Mesendoderm (in vitro differentiated cells): ENCODE results near the gene C6. TPM values are rescaled to one million over a fixed set of nuclear protein-coding genes. Genes with fewer than 3 reads are reported as not detected.

Experiments used
- DNase-seq: peaks from one replicate; pipeline ENCODE4 v3.0.0; 2013
- H2AK5ac ChIP-seq: 2 replicates; pipeline ENCODE4 v1.6.1; 2013; ENCODE audit warnings: low read length, inconsistent platforms
- H2BK120ac ChIP-seq: 2 replicates; pipeline ENCODE4 v1.6.1; 2013; ENCODE audit warnings: low read depth, mild to moderate bottlenecking, low read length, moderate library complexity, mixed read lengths
- H2BK15ac ChIP-seq: replicated peaks from 2 replicates; pipeline ENCODE4 v1.6.1; 2013; ENCODE audit warnings: low read depth, mild to moderate bottlenecking, moderate library complexity
- H2BK5ac ChIP-seq: 2 replicates; pipeline ENCODE4 v1.6.1; 2013; ENCODE audit warnings: low read length, inconsistent platforms
- H3K18ac ChIP-seq: 2 replicates; pipeline ENCODE4 v1.6.1; 2013; ENCODE audit warnings: mild to moderate bottlenecking, low read length, mixed read lengths
- H3K23ac ChIP-seq: one replicate; pipeline ENCODE4 v1.6.1; 2013; ENCODE audit warnings: low read length
- H3K27ac ChIP-seq: 2 replicates; pipeline ENCODE4 v1.5.1; 2013; ENCODE audit warnings: low read depth, mild to moderate bottlenecking, inconsistent platforms, low read length, moderate library complexity
- H3K27me3 ChIP-seq: 2 replicates; pipeline ENCODE4 v1.6.1; 2013; ENCODE audit warnings: low read length, control low read depth, mild to moderate bottlenecking, inconsistent platforms; ENCODE audit not compliant: insufficient read depth, poor library complexity
- H3K36me3 ChIP-seq: 2 replicates; pipeline ENCODE4 v1.6.1; 2013; ENCODE audit warnings: low read length, inconsistent platforms; ENCODE audit not compliant: control insufficient read depth, insufficient read depth
- H3K4ac ChIP-seq: one replicate; pipeline ENCODE4 v1.6.1; 2013; ENCODE audit warnings: low read depth, mild to moderate bottlenecking, low read length, moderate library complexity
- H3K4me1 ChIP-seq: 2 replicates; pipeline ENCODE4 v1.6.1; 2013; ENCODE audit warnings: low read depth, low read length, inconsistent platforms; ENCODE audit not compliant: control insufficient read depth
- H3K4me2 ChIP-seq: 2 replicates; pipeline ENCODE4 v1.6.1; 2013; ENCODE audit warnings: low read length
- H3K4me3 ChIP-seq: 2 replicates; pipeline ENCODE4 v1.5.1; 2013; ENCODE audit warnings: mild to moderate bottlenecking, low read length
- H3K56ac ChIP-seq: one replicate; pipeline ENCODE4 v1.6.1; 2013; ENCODE audit warnings: low read length
- H3K79me1 ChIP-seq: 2 replicates; pipeline ENCODE4 v1.6.1; 2013; ENCODE audit warnings: low read length, inconsistent platforms
- H3K79me2 ChIP-seq: 2 replicates; pipeline ENCODE4 v1.6.1; 2013; ENCODE audit warnings: mild to moderate bottlenecking, low read length; ENCODE audit not compliant: control insufficient read depth, insufficient read depth
- H3K9ac ChIP-seq: 2 replicates; pipeline ENCODE4 v1.6.1; 2013; ENCODE audit warnings: low read length, inconsistent platforms
- H4K5ac ChIP-seq: one replicate; pipeline ENCODE4 v1.6.1; 2013; ENCODE audit warnings: low read length
- H4K8ac ChIP-seq: one replicate; pipeline ENCODE4 v1.6.1; 2013; ENCODE audit warnings: low read depth, mild to moderate bottlenecking, control low read depth, low read length, moderate library complexity
- WGBS: extraction: QIAGEN DNeasy Blood & Tissue Kit; methylation state at CpG from one replicate; pipeline ENCODE4 v1.1.7; 2013; ENCODE audit warnings: low lambda C conversion rate, missing lambda C conversion rate; ENCODE audit not compliant: insufficient coverage; ENCODE audit errors: extremely low coverage; 5-methylcytosine and 5-hydroxymethylcytosine counted together
- polyA plus RNA-seq, 2 experiments: library from polyadenylated mRNA; stranded (reverse); fragments of 200-250 nt; gene quantifications; one replicate each; pipeline ENCODE4 v1.2.3, GENCODE V29; 2013

C6 gene
- polyA plus RNA-seq (2013, experiment 1 of 2), result not detected
- polyA plus RNA-seq (2013, experiment 2 of 2), result not detected

DNA sequence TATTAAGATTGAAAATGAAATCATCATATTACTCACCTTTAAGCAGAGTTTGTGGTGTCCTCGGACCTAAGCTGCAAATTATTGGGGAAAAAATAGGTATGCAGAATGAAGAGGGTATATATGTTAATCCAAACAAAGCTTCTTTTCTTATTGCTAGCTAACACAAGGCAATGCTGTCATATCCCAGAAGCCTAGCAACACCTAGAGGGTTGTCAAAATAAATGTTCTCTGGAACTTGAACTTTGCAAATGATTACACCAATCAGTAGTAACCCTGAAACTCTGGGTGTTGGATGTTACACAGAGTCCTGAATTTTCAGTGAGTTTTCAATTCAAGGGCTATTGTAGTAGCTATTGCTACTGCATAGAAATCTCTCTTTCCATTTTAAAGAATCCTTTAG lies at the start of gene C6:
C6 (minus strand) TSS at position 193 of the 400 bp plus-strand sequence. CDS start 10,302 bp downstream, outside the sequence.
- no peak within 1 kb of the TSS for H2BK15ac ChIP-seq
- H3K27me3 ChIP-seq, result no peaks in the 10 kb centered on the region
- H3K79me1 ChIP-seq, result no peaks in the 10 kb centered on the region
- no CpG with 5 or more reads among the region's 1 CpG for WGBS
- H3K4me3 ChIP-seq, result no peak within 1 kb of the TSS
- H3K18ac ChIP-seq, result no peak within 1 kb of the TSS
- no peak within 1 kb of the TSS for H3K9ac ChIP-seq
- no peak within 1 kb of the TSS for H4K5ac ChIP-seq
- H3K4ac ChIP-seq, result no peak within 1 kb of the TSS
- no peak within 1 kb of the TSS for H2BK5ac ChIP-seq
- H2AK5ac ChIP-seq, result no peak within 1 kb of the TSS
- H3K4me1 ChIP-seq, result no peaks in the 10 kb centered on the region
- no peak within 1 kb of the TSS for H3K4me2 ChIP-seq
- no peak within 1 kb of the TSS for H4K8ac ChIP-seq
- H3K79me2 ChIP-seq, result no peaks in the 10 kb centered on the region
- H3K27ac ChIP-seq, result no peak within 1 kb of the TSS
- H3K23ac ChIP-seq, result no peak within 1 kb of the TSS
- no peaks in the 10 kb centered on the region for H3K36me3 ChIP-seq
- no peak within 1 kb of the TSS for H2BK120ac ChIP-seq
- H3K56ac ChIP-seq, result no peak within 1 kb of the TSS
- no peak for DNase-seq

DNA sequence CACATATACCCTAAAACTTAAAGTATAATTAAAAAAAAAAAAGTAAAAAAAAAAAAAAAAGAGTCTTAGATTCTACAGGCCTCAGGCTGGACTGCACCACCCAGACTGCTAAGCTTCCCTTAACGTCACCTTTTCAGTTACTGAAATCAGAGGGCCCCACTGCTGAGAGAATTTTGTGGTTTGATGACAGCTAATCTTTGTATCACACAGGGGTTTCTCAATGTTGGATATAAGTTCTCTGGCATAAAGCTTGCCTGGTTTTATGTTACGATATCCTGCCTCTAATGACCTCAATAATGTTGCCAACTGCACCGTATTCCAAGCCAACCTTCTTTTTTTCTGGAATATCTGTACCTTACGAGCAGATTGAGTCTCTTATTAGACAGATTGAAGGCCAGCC lies 43.1 kb upstream of the C6 start:
- H3K4ac ChIP-seq, result no peak overlapping the region
- DNase-seq, result no peak
- no peak overlapping the region for H4K8ac ChIP-seq
- no peak overlapping the region for H3K18ac ChIP-seq
- WGBS, result no CpG with 5 or more reads among the region's 4 CpGs
- no peak overlapping the region for H3K56ac ChIP-seq
- H2BK5ac ChIP-seq, result no peak overlapping the region
- H3K4me2 ChIP-seq, result no peak overlapping the region
- H3K79me1 ChIP-seq, result no peaks in the 10 kb centered on the region
- no peak overlapping the region for H4K5ac ChIP-seq
- no peak overlapping the region for H2BK120ac ChIP-seq
- H3K27ac ChIP-seq, result no peak overlapping the region
- no peaks in the 10 kb centered on the region for H3K4me1 ChIP-seq
- no peak overlapping the region for H3K23ac ChIP-seq
- no peaks in the 10 kb centered on the region for H3K27me3 ChIP-seq
- H3K4me3 ChIP-seq, result no peak overlapping the region
- no peaks in the 10 kb centered on the region for H3K79me2 ChIP-seq
- no peak overlapping the region for H3K9ac ChIP-seq
- H3K36me3 ChIP-seq, result no peaks in the 10 kb centered on the region
- no peak overlapping the region for H2AK5ac ChIP-seq
- H2BK15ac ChIP-seq, result no peak overlapping the region

DNA sequence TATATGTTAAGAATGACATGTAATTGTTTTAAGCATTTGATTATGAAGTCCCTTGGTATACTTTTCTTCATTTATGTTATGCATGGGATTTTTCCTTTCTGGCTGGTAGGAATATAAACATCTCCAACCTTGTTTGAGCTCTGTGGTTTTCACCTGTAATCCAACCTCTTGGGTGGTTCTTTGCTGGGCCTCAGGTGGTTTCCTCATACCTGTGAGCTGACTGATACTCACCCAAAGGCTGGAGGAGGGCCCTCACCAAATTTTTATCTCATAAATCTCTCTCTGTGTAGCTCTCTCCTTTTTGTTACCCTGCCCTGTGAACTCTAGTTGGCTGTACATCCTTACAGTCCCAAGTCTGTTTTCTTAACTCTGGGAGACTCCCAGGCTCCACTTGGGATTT lies 39.8 kb upstream of the C6 start:
- Histone ChIP-seq H3K36me3 (no peaks in the 10 kb centered on the region), H3K4ac (no peak overlapping the region), H3K9ac (no peak overlapping the region), H3K79me2 (no peaks in the 10 kb centered on the region), H2BK15ac (no peak overlapping the region), H2BK120ac (no peak overlapping the region), H3K4me1 (no peaks in the 10 kb centered on the region), H4K8ac (no peak overlapping the region), H3K4me3 (no peak overlapping the region), H4K5ac (no peak overlapping the region), H3K4me2 (no peak overlapping the region), H2BK5ac (no peak overlapping the region), H3K23ac (no peak overlapping the region), H3K56ac (no peak overlapping the region), H3K27me3 (no peaks in the 10 kb centered on the region), H2AK5ac (no peak overlapping the region), H3K27ac (no peak overlapping the region), H3K18ac (no peak overlapping the region), H3K79me1 (no peaks in the 10 kb centered on the region)
- no peak for DNase-seq

DNA sequence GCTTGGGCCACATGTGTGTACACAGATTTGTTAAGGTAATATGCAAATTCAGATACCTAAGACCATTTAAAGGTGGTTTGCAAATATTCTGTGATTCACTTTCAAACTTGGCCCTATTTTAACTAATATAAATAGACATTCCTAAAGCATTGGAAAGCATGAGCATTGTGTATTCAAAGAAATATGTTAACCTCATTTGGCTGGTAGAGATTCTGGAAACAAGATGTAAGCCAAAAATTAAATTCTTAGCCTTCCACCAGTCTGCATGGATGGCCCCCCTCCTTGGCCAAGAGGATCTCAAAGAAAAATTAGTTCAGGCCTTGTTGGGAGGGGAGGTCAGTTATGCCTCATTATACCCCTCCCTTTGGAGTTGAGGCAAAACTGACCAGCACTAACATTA lies 38.7 kb upstream of the C6 start:
- no peak overlapping the region for H3K9ac ChIP-seq
- no peak overlapping the region for H3K27ac ChIP-seq
- no peaks in the 10 kb centered on the region for H3K36me3 ChIP-seq

DNA sequence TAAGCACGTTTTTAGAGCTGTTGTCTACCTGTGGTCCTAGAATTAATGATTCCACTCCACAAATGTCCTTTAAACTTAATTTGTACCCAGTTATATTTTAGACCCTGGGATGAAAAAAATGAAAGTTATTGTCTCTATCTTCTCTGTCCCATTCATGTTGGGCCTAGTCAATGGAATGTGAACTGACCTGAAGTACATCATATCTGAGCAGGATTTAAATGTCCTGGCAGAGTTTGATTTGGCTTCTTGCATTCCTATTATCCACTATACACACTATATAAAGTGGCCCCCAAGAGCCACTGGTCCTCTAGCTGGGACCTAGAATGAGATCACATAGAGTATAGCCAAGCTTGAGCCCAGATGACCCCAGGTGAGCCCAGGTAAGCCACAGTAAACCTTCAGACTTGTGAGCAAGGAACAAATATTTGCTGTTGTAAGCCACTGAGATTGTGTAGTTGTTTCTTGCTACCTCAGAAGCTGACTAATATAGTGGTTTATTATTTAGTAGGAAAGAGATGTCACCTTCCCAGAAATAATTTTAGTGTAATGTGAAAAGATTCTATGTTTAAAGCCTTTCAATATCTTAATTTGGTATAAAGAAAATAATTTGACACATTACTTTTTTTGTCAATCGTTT lies 37.1 kb upstream of the C6 start:
- Histone ChIP-seq H2BK120ac (no peak overlapping the region), H3K18ac (no peak overlapping the region), H3K27ac (no peak overlapping the region), H3K4me3 (no peak overlapping the region), H3K4me1 (no peaks in the 10 kb centered on the region), H3K79me2 (no peaks in the 10 kb centered on the region), H3K9ac (no peak overlapping the region), H2BK5ac (no peak overlapping the region), H4K8ac (no peak overlapping the region), H3K27me3 (no peaks in the 10 kb centered on the region), H3K4me2 (no peak overlapping the region), H3K36me3 (no peaks in the 10 kb centered on the region), H3K56ac (no peak overlapping the region), H3K79me1 (no peaks in the 10 kb centered on the region), H3K4ac (no peak overlapping the region), H4K5ac (no peak overlapping the region), H2BK15ac (no peak overlapping the region), H2AK5ac (no peak overlapping the region), H3K23ac (no peak overlapping the region)
- WGBS, result no CpG with 5 or more reads among the region's 2 CpGs
- DNase-seq, result no peak

More for the DNA sequence above, 38.7 kb upstream of the C6 start:
- no peak overlapping the region for H2BK5ac ChIP-seq
- no peak overlapping the region for H3K4me2 ChIP-seq
- no peak overlapping the region for H3K4me3 ChIP-seq
- H3K56ac ChIP-seq, result no peak overlapping the region
- H3K79me1 ChIP-seq, result no peaks in the 10 kb centered on the region
- no peaks in the 10 kb centered on the region for H3K79me2 ChIP-seq
- no peak for DNase-seq
- H2BK15ac ChIP-seq, result no peak overlapping the region
- no peak overlapping the region for H4K5ac ChIP-seq
- no peak overlapping the region for H3K4ac ChIP-seq
- no peak overlapping the region for H2BK120ac ChIP-seq
- no peaks in the 10 kb centered on the region for H3K4me1 ChIP-seq
- no peak overlapping the region for H4K8ac ChIP-seq
- H2AK5ac ChIP-seq, result no peak overlapping the region
- no peak overlapping the region for H3K18ac ChIP-seq
- H3K27me3 ChIP-seq, result no peaks in the 10 kb centered on the region
- H3K23ac ChIP-seq, result no peak overlapping the region

DNA sequence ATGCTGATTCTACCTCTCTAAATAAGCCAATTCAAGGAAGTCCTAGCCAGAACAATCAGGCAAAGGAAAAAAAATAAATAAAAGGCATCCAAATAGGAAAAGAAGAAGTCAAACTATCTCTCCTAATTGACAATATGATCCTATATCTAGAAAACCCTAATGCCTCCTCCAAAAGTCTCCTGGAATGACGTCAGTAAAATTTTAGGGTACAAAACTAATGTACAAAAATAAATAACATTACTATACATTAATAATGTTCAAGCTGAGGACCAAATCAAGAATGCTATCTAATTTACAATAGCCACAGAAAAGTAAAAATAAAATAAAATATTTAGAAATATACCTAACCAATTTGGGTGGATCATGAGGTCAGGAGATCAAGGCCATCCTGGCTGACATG lies 33.8 kb upstream of the C6 start:
- Histone ChIP-seq H3K9ac (no peak overlapping the region), H2AK5ac (no peak overlapping the region), H3K4me3 (no peak overlapping the region), H2BK5ac (no peak overlapping the region), H4K5ac (no peak overlapping the region), H2BK120ac (no peak overlapping the region), H4K8ac (no peak overlapping the region), H3K18ac (no peak overlapping the region), H3K4ac (no peak overlapping the region), H3K36me3 (no peaks in the 10 kb centered on the region), H2BK15ac (no peak overlapping the region), H3K4me1 (no peaks in the 10 kb centered on the region), H3K4me2 (no peak overlapping the region), H3K27ac (no peak overlapping the region), H3K27me3 (no peaks in the 10 kb centered on the region), H3K79me2 (no peaks in the 10 kb centered on the region), H3K56ac (no peak overlapping the region), H3K79me1 (no peaks in the 10 kb centered on the region), H3K23ac (no peak overlapping the region)
- DNase-seq, result no peak
- no CpG with 5 or more reads among the region's 1 CpG for WGBS
